NCI-H1048 (cell line): ENCODE results near the gene RBM10.

ENCODE experiments used
- DNase-seq: peaks from one replicate; lab custom pipeline; 2025; lab: John Stamatoyannopoulos, UW

The RBM10 gene

GRCh38 chrX:47218280-47218919, 73.4 kb downstream of the RBM10 start, which contains the start of gene CDK16:
TSS of gene CDK16 (plus strand) at chrX:47218681. CDS start at chrX:47223558, 4,877 bp downstream.
- peak; percentile 46 for DNase-seq

GRCh38 chrX:47218920-47219815, 74.1 kb downstream of the RBM10 start:
- DNase-seq = no peak

GRCh38 chrX:47221756-47222155, 76.7 kb downstream of the RBM10 start:
- DNase-seq = no peak

GRCh38 chrX:47222751-47223350, 77.8 kb downstream of the RBM10 start:
- DNase-seq = no peak

- DNase-seq = no peak
Observed at GRCh38 chrX:47223476-47224250, 78.6 kb downstream of the RBM10 start.

GRCh38 chrX:47224266-47224895, 79.4 kb downstream of the RBM10 start:
- DNase-seq = no peak

GRCh38 chrX:47224896-47225290, 79.9 kb downstream of the RBM10 start:
- no peak for DNase-seq

GRCh38 chrX:47226071-47226470, 81.0 kb downstream of the RBM10 start:
- DNase-seq = no peak

GRCh38 chrX:47226531-47227333, 81.7 kb downstream of the RBM10 start:
- DNase-seq = no peak

- no peak for DNase-seq
Observed at GRCh38 chrX:47227334-47227583, 82.2 kb downstream of the RBM10 start.

- DNase-seq = no peak
Observed at GRCh38 chrX:47228550-47229270, 83.7 kb downstream of the RBM10 start.

- no peak for DNase-seq
Observed at GRCh38 chrX:47229427-47229826, 84.4 kb downstream of the RBM10 start.

- no peak for DNase-seq
Observed at GRCh38 chrX:47230136-47230868, 85.3 kb downstream of the RBM10 start.

- no peak for DNase-seq
Observed at GRCh38 chrX:47231167-47231566, 86.1 kb downstream of the RBM10 start.

- no peak for DNase-seq
Observed at GRCh38 chrX:47232197-47232802, 87.3 kb downstream of the RBM10 start.

- no peak for DNase-seq
Observed at GRCh38 chrX:47232803-47233332, 87.8 kb downstream of the RBM10 start, which contains the start of gene USP11. TSS of gene USP11 (plus strand) at chrX:47233009. CDS start at chrX:47233044, 35 bp downstream.

- peak; percentile 95 for DNase-seq
Observed at GRCh38 chrX:47233333-47234113, 88.5 kb downstream of the RBM10 start.

- DNase-seq = no peak
Observed at GRCh38 chrX:47234583-47234982, 89.6 kb downstream of the RBM10 start.
